HCT116 (cell line): Measurements from ENCODE around the gene F2RL2. TPM values are rescaled to one million over a fixed set of nuclear protein-coding genes. Genes with fewer than 3 reads are reported as not detected.

Experiments used
- ATAC-seq: fragments of 200-7000 bp; cut with Tn5 transposase; 2 replicates; pipeline ENCODE4 v1.9.1; 2020; ENCODE audit warnings: mild to moderate bottlenecking, moderate library complexity
- BruUV-seq: library from RNA; stranded (reverse); fragments of 400-500 nt; replicated peaks from 2 replicates; lab custom pipeline; 2021; lab: Mats Ljungman, UMichigan
- CTCF ChIA-PET: fragments of 300-600 bp; sonication (Branson Sonifier 250); formaldehyde crosslinking; loops from one replicate; lab custom pipeline; 2021; ENCODE audit warnings: antibody characterized with exemption; lab: Charles Lee
- POLR2A ChIA-PET: fragments of 300-600, 350-600 bp; sonication (Branson Sonifier 250); formaldehyde crosslinking; loops from one replicate; lab custom pipeline; 2021; ENCODE audit warnings: antibody characterized with exemption; lab: Charles Lee
- RAD21 ChIA-PET, 2 experiments: fragments of 300-600 bp; sonication (Branson Sonifier 250); formaldehyde crosslinking; loops; one replicate each; lab custom pipeline; 2023; ENCODE audit warnings: low total read pairs in 2 of 2; ENCODE audit not compliant: uncharacterized antibody in 2 of 2, unreplicated experiment in 2 of 2, low non-redundant PET in 1 of 2; lab: Charles Lee
- DNase-seq: peaks from one replicate; pipeline ENCODE4 v3.0.0-alpha.2; 2010; ENCODE audit warnings: low read depth, low spot score
- H2AFZ ChIP-seq: fragments of 200-600 bp; shearing (Covaris generic), sonication (generic); 2 replicates; pipeline ENCODE4 v1.6.1; 2017; ENCODE audit warnings: low read depth, mixed run types, mixed read lengths, antibody characterized with exemption, low read length; ENCODE audit not compliant: poor library complexity, severe bottlenecking
- H3K27ac ChIP-seq: 2 replicates; pipeline ENCODE4 v1.5.1; 2012; ENCODE audit warnings: low read depth, low read length
- H3K27me3 ChIP-seq: fragments of 200-600 bp; sonication (generic); 2 replicates; pipeline ENCODE4 v1.6.1; 2016; ENCODE audit warnings: mixed run types, low read length, mixed read lengths; ENCODE audit not compliant: insufficient read depth
- H3K36me3 ChIP-seq, 2 experiments: fragments of 200-500 bp in 1 of 2; fragments of 200-600 bp in 1 of 2; sonication (Bioruptor generic) in 1 of 2; sonication (generic) in 1 of 2; 2 replicates each; pipeline versions ENCODE4 v1.5.1 to v1.6.1; 2014 to 2016; ENCODE audit warnings: low read length in 2 of 2, inconsistent platforms in 1 of 2, mixed read lengths in 1 of 2, mixed run types in 1 of 2; ENCODE audit not compliant: insufficient read depth in 2 of 2, control insufficient read depth in 1 of 2
- H3K4me1 ChIP-seq, 2 experiments: fragments of 200-600 bp in 1 of 2; sonication (generic) in 1 of 2; 2 replicates each; pipeline versions ENCODE4 v1.5.1 to v1.6.1; 2012 to 2017; ENCODE audit warnings: low read length in 2 of 2, inconsistent platforms in 1 of 2, mild to moderate bottlenecking in 1 of 2, mixed read lengths in 1 of 2, mixed run types in 1 of 2, moderate library complexity in 1 of 2; ENCODE audit not compliant: insufficient read depth in 2 of 2, control insufficient read depth in 1 of 2
- H3K4me2 ChIP-seq: fragments of 200-600 bp; sonication (generic); 2 replicates; pipeline ENCODE4 v1.6.1; 2017; ENCODE audit warnings: mixed run types, low read length, mixed read lengths
- H3K4me3 ChIP-seq, 2 experiments: fragments of 200-600 bp in 1 of 2; sonication (generic) in 1 of 2; replicated peaks in 1 of 2; 2 replicates each; pipeline ENCODE4 v1.5.1; 2011 to 2016; ENCODE audit warnings: low read length in 2 of 2, control low read depth in 1 of 2, low read depth in 1 of 2, mild to moderate bottlenecking in 1 of 2, mixed read lengths in 1 of 2, mixed run types in 1 of 2
- H3K79me2 ChIP-seq: fragments of 200-600 bp; sonication (generic); 2 replicates; pipeline ENCODE4 v1.6.1; 2017; ENCODE audit warnings: mild to moderate bottlenecking, mixed run types, low read length, moderate library complexity, mixed read lengths; ENCODE audit not compliant: insufficient read depth
- H3K9ac ChIP-seq: fragments of 200-600 bp; sonication (generic); 2 replicates; pipeline ENCODE4 v1.6.1; 2016; ENCODE audit warnings: low read length, mixed read lengths
- H3K9me2 ChIP-seq: fragments of 200-600 bp; sonication (generic), shearing (Covaris generic); 2 replicates; pipeline ENCODE4 v1.6.1; 2017; ENCODE audit warnings: mixed run types, mild to moderate bottlenecking, moderate library complexity; ENCODE audit not compliant: insufficient read depth
- H3K9me3 ChIP-seq, 2 experiments: fragments of 200-500 bp in 1 of 2; fragments of 200-600 bp in 1 of 2; sonication (Bioruptor generic) in 1 of 2; sonication (generic) in 1 of 2; 2 replicates each; pipeline ENCODE4 v1.6.1; 2014 to 2017; ENCODE audit warnings: low read length in 2 of 2, mixed read lengths in 2 of 2, inconsistent platforms in 1 of 2, low read depth in 1 of 2, mild to moderate bottlenecking in 1 of 2, mixed run types in 1 of 2, moderate library complexity in 1 of 2; ENCODE audit not compliant: control insufficient read depth in 1 of 2, insufficient read depth in 1 of 2
- H4K20me1 ChIP-seq: fragments of 200-600 bp; sonication (generic), shearing (Covaris generic); 2 replicates; pipeline ENCODE4 v1.6.1; 2017; ENCODE audit warnings: mixed run types, mild to moderate bottlenecking, moderate library complexity; ENCODE audit not compliant: insufficient read depth
- CBX3 ChIP-seq: IDR thresholded peaks from 2 replicates; pipeline ENCODE4 v1.6.1; 2012; ENCODE audit warnings: low read depth
- EGR1 ChIP-seq: IDR thresholded peaks from 2 replicates; pipeline ENCODE4 v1.6.1; 2012; ENCODE audit warnings: low read depth
- ELF1 ChIP-seq: IDR thresholded peaks from 2 replicates; pipeline ENCODE4 v1.6.1; 2012; ENCODE audit warnings: low read depth, borderline replicate concordance
- EZH2 ChIP-seq: fragments of 200-600 bp; sonication (generic); IDR thresholded peaks from 2 replicates; pipeline ENCODE4 v1.6.1; 2017; ENCODE audit warnings: antibody characterized with exemption, mixed run types
- FOSL1 ChIP-seq: IDR thresholded peaks from 2 replicates; pipeline ENCODE4 v1.6.1; 2012; ENCODE audit warnings: low read depth
- JUND ChIP-seq: IDR thresholded peaks from 2 replicates; pipeline ENCODE4 v1.6.1; 2012
- POLR2A ChIP-seq: IDR thresholded peaks from 2 replicates; pipeline ENCODE4 v1.7.0; 2011; ENCODE audit warnings: borderline replicate concordance; ENCODE audit not compliant: insufficient read depth, insufficient read length; ENCODE audit errors: extremely low read depth
- POLR2AphosphoS5 ChIP-seq: IDR thresholded peaks from 2 replicates; pipeline ENCODE4 v1.6.1; 2011; ENCODE audit warnings: mild to moderate bottlenecking, low read depth, low read length, moderate library complexity
- RAD21 ChIP-seq: IDR thresholded peaks from 2 replicates; pipeline ENCODE4 v1.6.1; 2012; ENCODE audit warnings: low read depth, mild to moderate bottlenecking
- SIN3A ChIP-seq: IDR thresholded peaks from 2 replicates; pipeline ENCODE4 v1.6.1; 2012; ENCODE audit warnings: low read depth
- SRF ChIP-seq: IDR thresholded peaks from 2 replicates; pipeline ENCODE4 v1.6.1; 2012; ENCODE audit warnings: low read depth
- TCF7L2 ChIP-seq: IDR thresholded peaks from 2 replicates; pipeline ENCODE4 v1.7.0; 2011; ENCODE audit warnings: borderline replicate concordance, inconsistent platforms; ENCODE audit not compliant: insufficient read depth, insufficient read length; ENCODE audit errors: extremely low read depth
- YY1 ChIP-seq: IDR thresholded peaks from 2 replicates; pipeline ENCODE4 v1.6.1; 2011; ENCODE audit warnings: low read length, low read depth, moderate library complexity, mild to moderate bottlenecking; ENCODE audit not compliant: insufficient replicate concordance; ENCODE audit errors: extremely low read depth
- ZNF274 ChIP-seq: fragments of 200-500 bp; sonication (Bioruptor generic); IDR thresholded peaks from 2 replicates; pipeline ENCODE4 v1.6.1; 2014; ENCODE audit warnings: mild to moderate bottlenecking, low read depth, low read length, inconsistent platforms
- intact Hi-C: fragments of 100-400 bp; cut with micrococcal nuclease; formaldehyde crosslinking; loops from 2 replicates; pipeline ENCODE4 v1.10.0; 2022
- total RNA-seq: library from RNA; stranded (reverse); gene quantifications from one replicate; pipeline ENCODE4 v1.2.1, GENCODE V29; 2021; ENCODE audit not compliant: unreplicated experiment
- TF ChIP-seq, protein P1 (sequence below): IDR thresholded peaks from 2 replicates; pipeline ENCODE4 v1.6.1; 2012
- TF ChIP-seq, protein P2 (sequence below): IDR thresholded peaks from 2 replicates; pipeline ENCODE4 v1.6.1; 2012; ENCODE audit warnings: low read depth
- TF ChIP-seq, protein P3 (sequence below): IDR thresholded peaks from 2 replicates; pipeline ENCODE4 v1.6.1; 2012

Gene F2RL2
- total RNA-seq, 1 experiment from 2014 or later = 0.07 TPM

DNA sequence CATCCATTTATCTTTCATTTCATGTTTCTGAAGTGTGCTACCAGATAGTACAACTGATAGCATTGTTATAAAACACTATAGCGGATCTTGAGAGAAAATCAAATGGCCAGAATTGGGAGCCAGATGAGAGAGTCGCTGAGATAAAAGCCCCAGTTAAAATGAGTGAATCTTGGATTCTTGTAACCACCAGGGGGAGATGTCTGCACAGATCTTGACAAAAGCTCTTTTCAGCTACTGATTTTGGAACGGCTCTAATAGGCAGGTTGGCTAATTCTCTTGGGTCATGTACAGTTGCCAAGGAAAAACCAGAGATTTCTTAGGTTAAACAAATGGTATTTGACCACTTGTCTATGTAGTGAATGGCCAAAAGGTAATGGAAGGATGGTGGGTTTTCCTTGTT is 21.7 kb downstream of the F2RL2 start (continued):
- TF ChIP-seq TCF7L2 (peak; percentile 61), EZH2 (no peak)
- TF ChIP-seq, protein P1, sequence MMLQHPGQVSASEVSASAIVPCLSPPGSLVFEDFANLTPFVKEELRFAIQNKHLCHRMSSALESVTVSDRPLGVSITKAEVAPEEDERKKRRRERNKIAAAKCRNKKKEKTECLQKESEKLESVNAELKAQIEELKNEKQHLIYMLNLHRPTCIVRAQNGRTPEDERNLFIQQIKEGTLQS = no peak
- TF ChIP-seq, protein P2, sequence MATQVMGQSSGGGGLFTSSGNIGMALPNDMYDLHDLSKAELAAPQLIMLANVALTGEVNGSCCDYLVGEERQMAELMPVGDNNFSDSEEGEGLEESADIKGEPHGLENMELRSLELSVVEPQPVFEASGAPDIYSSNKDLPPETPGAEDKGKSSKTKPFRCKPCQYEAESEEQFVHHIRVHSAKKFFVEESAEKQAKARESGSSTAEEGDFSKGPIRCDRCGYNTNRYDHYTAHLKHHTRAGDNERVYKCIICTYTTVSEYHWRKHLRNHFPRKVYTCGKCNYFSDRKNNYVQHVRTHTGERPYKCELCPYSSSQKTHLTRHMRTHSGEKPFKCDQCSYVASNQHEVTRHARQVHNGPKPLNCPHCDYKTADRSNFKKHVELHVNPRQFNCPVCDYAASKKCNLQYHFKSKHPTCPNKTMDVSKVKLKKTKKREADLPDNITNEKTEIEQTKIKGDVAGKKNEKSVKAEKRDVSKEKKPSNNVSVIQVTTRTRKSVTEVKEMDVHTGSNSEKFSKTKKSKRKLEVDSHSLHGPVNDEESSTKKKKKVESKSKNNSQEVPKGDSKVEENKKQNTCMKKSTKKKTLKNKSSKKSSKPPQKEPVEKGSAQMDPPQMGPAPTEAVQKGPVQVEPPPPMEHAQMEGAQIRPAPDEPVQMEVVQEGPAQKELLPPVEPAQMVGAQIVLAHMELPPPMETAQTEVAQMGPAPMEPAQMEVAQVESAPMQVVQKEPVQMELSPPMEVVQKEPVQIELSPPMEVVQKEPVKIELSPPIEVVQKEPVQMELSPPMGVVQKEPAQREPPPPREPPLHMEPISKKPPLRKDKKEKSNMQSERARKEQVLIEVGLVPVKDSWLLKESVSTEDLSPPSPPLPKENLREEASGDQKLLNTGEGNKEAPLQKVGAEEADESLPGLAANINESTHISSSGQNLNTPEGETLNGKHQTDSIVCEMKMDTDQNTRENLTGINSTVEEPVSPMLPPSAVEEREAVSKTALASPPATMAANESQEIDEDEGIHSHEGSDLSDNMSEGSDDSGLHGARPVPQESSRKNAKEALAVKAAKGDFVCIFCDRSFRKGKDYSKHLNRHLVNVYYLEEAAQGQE = no peak
- TF ChIP-seq, all 23 proteins: peak for 3

DNA sequence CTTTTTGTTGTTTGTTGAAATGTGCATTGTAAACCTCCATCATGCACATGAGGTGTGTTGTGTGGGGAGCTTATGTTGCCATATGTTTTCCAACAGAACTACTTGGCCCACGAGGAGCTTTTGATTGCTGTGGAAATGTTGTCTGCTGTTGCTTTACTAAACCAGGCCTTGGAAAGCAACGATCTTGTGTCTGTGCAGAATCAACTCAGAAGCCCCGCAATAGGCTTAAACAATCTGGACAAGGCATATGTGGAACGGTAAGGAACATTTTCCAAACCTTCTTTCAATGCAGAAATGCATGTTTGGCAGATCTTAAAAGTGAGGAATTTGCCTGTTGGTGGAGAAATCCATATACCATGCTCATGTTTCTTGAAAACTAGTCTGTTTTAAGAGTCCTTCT is 22.5 kb downstream of the F2RL2 start:
- BruUV-seq = no TSS peak
- POLR2A ChIA-PET = no interaction called here
- TF ChIP-seq RAD21 = no peak
- TF ChIP-seq TCF7L2 = no peak
- TF ChIP-seq ELF1 = no peak
- TF ChIP-seq ZNF274 = no peak
- no peak for TF ChIP-seq YY1
- no peak for TF ChIP-seq EGR1
- no peak for TF ChIP-seq SRF
- TF ChIP-seq, protein P2 = no peak
- no peak for TF ChIP-seq JUND
- no peak for TF ChIP-seq SIN3A
- TF ChIP-seq FOSL1 = no peak
- no peak for TF ChIP-seq POLR2A
- no peak for TF ChIP-seq POLR2AphosphoS5
- no peak for TF ChIP-seq CBX3
- TF ChIP-seq, protein P3, sequence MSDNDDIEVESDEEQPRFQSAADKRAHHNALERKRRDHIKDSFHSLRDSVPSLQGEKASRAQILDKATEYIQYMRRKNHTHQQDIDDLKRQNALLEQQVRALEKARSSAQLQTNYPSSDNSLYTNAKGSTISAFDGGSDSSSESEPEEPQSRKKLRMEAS = no peak

More for the DNA sequence above, 22.5 kb downstream of the F2RL2 start:
- H3K27ac ChIP-seq = no peak overlapping the region
- ATAC-seq = no peak
- no peaks in the 10 kb centered on the region for H3K9me2 ChIP-seq
- H4K20me1 ChIP-seq = no peaks in the 10 kb centered on the region
- H3K36me3 ChIP-seq = no peaks in the 10 kb centered on the region
- no peaks in the 10 kb centered on the region for H3K27me3 ChIP-seq
- ChIA-PET RAD21 (interaction anchor here (1.0 to 1.4 kb wide), 2 partner anchors 173 to 174 kb away, joined by 3 to 13 read pairs; no protein-coding TSS in a partner anchor), CTCF (interaction anchor here (1.1 to 5.3 kb wide), 6 partner anchors 10 to 415 kb away, joined by 3 to 111 read pairs (median 6); no protein-coding TSS in a partner anchor)
- no peaks in the 10 kb centered on the region for H3K79me2 ChIP-seq
- no peak overlapping the region for H3K4me3 ChIP-seq
- H3K9ac ChIP-seq = no peak overlapping the region
- H2AFZ ChIP-seq = no peak overlapping the region
- intact Hi-C loops = loop anchor here (1.0 to 5.0 kb wide), 5 partner anchors 41 to 416 kb away; no protein-coding TSS in a partner anchor
- no peak overlapping the region for H3K4me2 ChIP-seq
- H3K9me3 ChIP-seq = no peaks in the 10 kb centered on the region
- peaks cover 4% of the 10 kb centered on the region in 2 experiments; a peak in 3 of 4 replicates for H3K4me1 ChIP-seq
- DNase-seq = no peak
